OCI-LY1 (cell line): ENCODE data around the gene CNTN1.

ENCODE experiments used
- H2AFZ ChIP-seq: fragments of 200-600 bp; sonication (generic), shearing (Covaris generic); 2 replicates; pipeline ENCODE4 v1.6.0; 2014; ENCODE audit warnings: antibody characterized with exemption, mild to moderate bottlenecking, low read length
- H3F3A ChIP-seq: fragments of 200-600 bp; sonication (generic), shearing (Covaris generic); 2 replicates; pipeline ENCODE4 v1.6.0; 2014; ENCODE audit warnings: mild to moderate bottlenecking, antibody characterized with exemption, low read length, moderate library complexity; ENCODE audit not compliant: insufficient read depth
- H3K27ac ChIP-seq: fragments of 200-600 bp; sonication (generic); 2 replicates; pipeline ENCODE4 v1.5.1; 2014; ENCODE audit warnings: low read length, mixed run types, mild to moderate bottlenecking, low read depth; ENCODE audit not compliant: poor library complexity, severe bottlenecking
- H3K27me3 ChIP-seq: fragments of 200-600 bp; sonication (generic); 2 replicates; pipeline ENCODE4 v1.6.0; 2014; ENCODE audit warnings: antibody characterized with exemption, mild to moderate bottlenecking, low read length, moderate library complexity; ENCODE audit not compliant: insufficient read depth
- H3K36me3 ChIP-seq: fragments of 200-600 bp; sonication (generic); 2 replicates; pipeline ENCODE4 v1.6.1; 2014; ENCODE audit warnings: mild to moderate bottlenecking, antibody characterized with exemption, low read length, moderate library complexity, mixed read lengths; ENCODE audit not compliant: insufficient read depth
- H3K4me1 ChIP-seq: fragments of 200-600 bp; sonication (generic); 2 replicates; pipeline ENCODE4 v1.5.1; 2014; ENCODE audit warnings: mild to moderate bottlenecking, low read length, moderate library complexity; ENCODE audit not compliant: insufficient read depth, severe bottlenecking
- H3K4me2 ChIP-seq: fragments of 200-600 bp; sonication (generic), shearing (Covaris generic); 2 replicates; pipeline ENCODE4 v1.6.1; 2014; ENCODE audit warnings: low read length
- H3K4me3 ChIP-seq: fragments of 200-600 bp; sonication (generic); 2 replicates; pipeline ENCODE4 v1.5.1; 2014; ENCODE audit warnings: low read length, low read depth, mild to moderate bottlenecking, mixed read lengths; ENCODE audit not compliant: poor library complexity, severe bottlenecking
- H3K79me2 ChIP-seq: fragments of 200-600 bp; shearing (Covaris generic); 2 replicates; pipeline ENCODE4 v1.6.1; 2016; ENCODE audit warnings: mixed run types, low read length, mixed read lengths; ENCODE audit not compliant: insufficient read depth
- H3K9ac ChIP-seq: fragments of 200-600 bp; sonication (generic), shearing (Covaris generic); 2 replicates; pipeline ENCODE4 v1.6.1; 2014; ENCODE audit warnings: mild to moderate bottlenecking, low read length, mixed read lengths
- H3K9me2 ChIP-seq: fragments of 200-600 bp; sonication (generic), shearing (Covaris generic); 2 replicates; pipeline ENCODE4 v1.6.1; 2014; ENCODE audit warnings: low read depth, mild to moderate bottlenecking, low read length, mixed read lengths
- H3K9me3 ChIP-seq: fragments of 200-600 bp; shearing (Covaris generic); 2 replicates; pipeline ENCODE4 v1.6.1; 2014; ENCODE audit warnings: low read length, mixed read lengths
- H4K20me1 ChIP-seq: fragments of 200-600 bp; sonication (generic), shearing (Covaris generic); 2 replicates; pipeline ENCODE4 v1.6.0; 2016; ENCODE audit warnings: mild to moderate bottlenecking, low read length; ENCODE audit not compliant: insufficient read depth
- CTCF ChIP-seq: fragments of 200-600 bp; sonication (generic), shearing (Covaris generic); IDR thresholded peaks from 2 replicates; pipeline ENCODE4 v1.5.1; 2017; ENCODE audit warnings: mild to moderate bottlenecking, antibody characterized with exemption, low read length, moderate library complexity, mixed read lengths
- EZH2 ChIP-seq: fragments of 200-600 bp; sonication (generic), shearing (Covaris generic); IDR thresholded peaks from 2 replicates; pipeline ENCODE4 v1.8.0; 2017; ENCODE audit warnings: borderline replicate concordance, mixed run types, mild to moderate bottlenecking, antibody characterized with exemption, low read length, moderate library complexity, mixed read lengths

Gene CNTN1

GRCh38 chr12:40644708-40645107, 47.5 kb upstream of the CNTN1 start:
- Histone ChIP-seq H3K4me2 (no peak overlapping the region), H2AFZ (no peak overlapping the region), H3K9me2 (no peaks in the 10 kb centered on the region), H4K20me1 (no peaks in the 10 kb centered on the region), H3F3A (no peaks in the 10 kb centered on the region), H3K79me2 (no peaks in the 10 kb centered on the region), H3K9ac (no peak overlapping the region), H3K9me3 (no peaks in the 10 kb centered on the region), H3K27me3 (no peaks in the 10 kb centered on the region), H3K27ac (no peak overlapping the region), H3K4me3 (no peak overlapping the region), H3K36me3 (no peaks in the 10 kb centered on the region), H3K4me1 (no peaks in the 10 kb centered on the region)
- TF ChIP-seq EZH2 (no peak), CTCF (no peak)

- H3K27me3 ChIP-seq = no peaks in the 10 kb centered on the region
- H3K27ac ChIP-seq = no peak overlapping the region
- H3K79me2 ChIP-seq = no peaks in the 10 kb centered on the region
- TF ChIP-seq EZH2 (no peak), CTCF (no peak)
- H3K9me2 ChIP-seq = no peaks in the 10 kb centered on the region
- H3K9ac ChIP-seq = no peak overlapping the region
- no peak overlapping the region for H3K4me2 ChIP-seq
- H3F3A ChIP-seq = no peaks in the 10 kb centered on the region
- no peaks in the 10 kb centered on the region for H3K9me3 ChIP-seq
- H2AFZ ChIP-seq = no peak overlapping the region
- no peak overlapping the region for H3K4me3 ChIP-seq
- no peaks in the 10 kb centered on the region for H3K36me3 ChIP-seq
- no peaks in the 10 kb centered on the region for H3K4me1 ChIP-seq
- no peaks in the 10 kb centered on the region for H4K20me1 ChIP-seq
Observed at GRCh38 chr12:40645361-40645760, 46.9 kb upstream of the CNTN1 start.

GRCh38 chr12:40646456-40646855, 45.8 kb upstream of the CNTN1 start:
- no peaks in the 10 kb centered on the region for H3K9me2 ChIP-seq

More at GRCh38 chr12:40646456-40646855, 45.8 kb upstream of the CNTN1 start:
- no peak overlapping the region for H3K27ac ChIP-seq
- no peak overlapping the region for H2AFZ ChIP-seq
- H3K4me3 ChIP-seq = no peak overlapping the region
- H3K36me3 ChIP-seq = no peaks in the 10 kb centered on the region
- no peaks in the 10 kb centered on the region for H3K79me2 ChIP-seq
- no peaks in the 10 kb centered on the region for H3K27me3 ChIP-seq
- H3K4me1 ChIP-seq = no peaks in the 10 kb centered on the region
- no peak overlapping the region for H3K9ac ChIP-seq
- H3K9me3 ChIP-seq = no peaks in the 10 kb centered on the region
- H3K4me2 ChIP-seq = no peak overlapping the region
- H4K20me1 ChIP-seq = no peaks in the 10 kb centered on the region
- H3F3A ChIP-seq = no peaks in the 10 kb centered on the region
- TF ChIP-seq EZH2 (no peak), CTCF (no peak)
